Heart right ventricle (tissue), 16 donors: ENCODE data around the gene ZFTA. TPM values are rescaled to one million over a fixed set of nuclear protein-coding genes. Genes with fewer than 3 reads are reported as not detected.

Source experiments
- ATAC-seq, 8 donors: fragments of 200-7000 bp; cut with Tn5 transposase; one replicate each; pipeline ENCODE4 v1.9.1; 2020; ENCODE audit warnings: mild to moderate bottlenecking in 8 of 8, moderate library complexity in 8 of 8, moderate number of reproducible peaks in 1 of 8
- DNase-seq, 2 donors: peaks; one replicate each; pipeline ENCODE4 v3.0.0-alpha.2; 2020
- H3K27ac ChIP-seq, 10 donors: fragments of 200-600 bp; sonication (generic) in 2 of 10; one replicate each; pipeline versions ENCODE4 v1.5.0 to v1.8.0; 2020 to 2022; ENCODE audit warnings: mild to moderate bottlenecking in 3 of 10
- H3K27me3 ChIP-seq, 7 donors: fragments of 200-600 bp; one replicate each; pipeline ENCODE4 v1.8.0; 2021 to 2022; ENCODE audit warnings: mild to moderate bottlenecking in 2 of 7
- H3K36me3 ChIP-seq, 9 donors: fragments of 200-600 bp; sonication (generic) in 1 of 9; one replicate each; pipeline versions ENCODE4 v1.5.0 to v1.8.0; 2020 to 2022; ENCODE audit warnings: mild to moderate bottlenecking in 2 of 9
- H3K4me1 ChIP-seq, 9 donors: fragments of 200-600 bp; sonication (generic) in 1 of 9; one replicate each; pipeline versions ENCODE4 v1.5.0 to v1.8.0; 2020 to 2022; ENCODE audit warnings: mild to moderate bottlenecking in 4 of 9
- H3K4me3 ChIP-seq, 10 donors: fragments of 200-600 bp; sonication (generic) in 2 of 10; one replicate each; pipeline versions ENCODE4 v1.5.0 to v1.8.0; 2020 to 2022; ENCODE audit warnings: mild to moderate bottlenecking in 7 of 10, moderate library complexity in 2 of 10
- H3K9me3 ChIP-seq, 11 donors: fragments of 200-600 bp in 10 of 11; sonication (generic) in 2 of 11; one replicate each; pipeline versions ENCODE4 v1.5.0 to v1.8.0; 2013 to 2022; ENCODE audit warnings: mild to moderate bottlenecking in 2 of 11, control low read depth in 1 of 11, moderate library complexity in 1 of 11
- WGBS, 2 donors: extraction: QIAGEN DNeasy Blood & Tissue Kit; methylation state at CpG; one replicate each; pipeline ENCODE4 v1.1.7; 2013; ENCODE audit warnings: inconsistent platforms in 1 of 2; 5-methylcytosine and 5-hydroxymethylcytosine counted together
- intact Hi-C, 10 donors: fragments of 100-400 bp; cut with DNase I; formaldehyde crosslinking; loops; one replicate each; pipeline versions ENCODE4 v1.11.1 to v1.14.2; 2022
- polyA plus RNA-seq, 2 donors: library from polyadenylated mRNA; stranded (reverse); fragments of 200-250 nt; gene quantifications; one replicate each; pipeline ENCODE4 v1.2.3, GENCODE V29; 2013
- total RNA-seq, 10 donors: library from RNA; stranded (reverse); fragmentation: NEBNext Ultra II Directional in 3 of 10; extraction: Animal tissue kit (Norgen Biotek cat#: 25700) in 3 of 10; gene quantifications; one replicate each; pipeline versions ENCODE4 v1.2.1 to v1.2.4, GENCODE V29; 2021 to 2023
- TF ChIP-seq, protein P1 (sequence below), 9 donors: fragments of 200-600 bp; sonication (generic) in 2 of 9; IDR thresholded peaks; one replicate each; pipeline versions ENCODE4 v1.5.0 to v1.8.0; 2021 to 2022; ENCODE audit warnings: antibody characterized with exemption in 9 of 9, mild to moderate bottlenecking in 5 of 9, moderate library complexity in 1 of 9
- donor health status: Arrhythmogenic right ventricular cardiomyopathy.
- donor health status: ischemic (EF 13 %, LVEDD 7.1; RV severe dilation, severe dysfunction).
- donor health status: healthy with polysubstance abuse.
- donor health status: DM: no; HTN: yes; CAD: no.
- donor health status: DM: no; HTN: no; CAD: no.
- donor health status: ischemic (EF 25% LVEDD 6.9; RV normal size, moderate dysfunction).
- donor health status: ischemic (EF 25% LVEDD 5.7; RV mildly dilated, moderate dysfunction).
- donor health status: healthy.
- donor health status: DM: yes; HTN: yes; CAD: no.
- donor health status: Ischemic cardiomyopathy.
- donor health status: ischemic (EF 35%, LVEDD 5.7; RV mildly dilated, moderate dysfunction).
- donor health status: nonischemic (EF 11% LVEDD 7.7; RV severe dilation, severe dysfunction).
- donor health status: DM: yes; HTN: yes; CAD: no.
- donor health status: PGD.
- donor health status: ischemic (EF 29% LVEDD 5.4; RV normal size, mild dysfunction).
- donor health status: nonischemic (EF 23%, LVEDD 6.1; RV moderate dilation, normal function).

The ZFTA gene
- total and polyA plus RNA-seq, 12 donors = 4.6 to 14.3 (median 8.6) TPM

DNA sequence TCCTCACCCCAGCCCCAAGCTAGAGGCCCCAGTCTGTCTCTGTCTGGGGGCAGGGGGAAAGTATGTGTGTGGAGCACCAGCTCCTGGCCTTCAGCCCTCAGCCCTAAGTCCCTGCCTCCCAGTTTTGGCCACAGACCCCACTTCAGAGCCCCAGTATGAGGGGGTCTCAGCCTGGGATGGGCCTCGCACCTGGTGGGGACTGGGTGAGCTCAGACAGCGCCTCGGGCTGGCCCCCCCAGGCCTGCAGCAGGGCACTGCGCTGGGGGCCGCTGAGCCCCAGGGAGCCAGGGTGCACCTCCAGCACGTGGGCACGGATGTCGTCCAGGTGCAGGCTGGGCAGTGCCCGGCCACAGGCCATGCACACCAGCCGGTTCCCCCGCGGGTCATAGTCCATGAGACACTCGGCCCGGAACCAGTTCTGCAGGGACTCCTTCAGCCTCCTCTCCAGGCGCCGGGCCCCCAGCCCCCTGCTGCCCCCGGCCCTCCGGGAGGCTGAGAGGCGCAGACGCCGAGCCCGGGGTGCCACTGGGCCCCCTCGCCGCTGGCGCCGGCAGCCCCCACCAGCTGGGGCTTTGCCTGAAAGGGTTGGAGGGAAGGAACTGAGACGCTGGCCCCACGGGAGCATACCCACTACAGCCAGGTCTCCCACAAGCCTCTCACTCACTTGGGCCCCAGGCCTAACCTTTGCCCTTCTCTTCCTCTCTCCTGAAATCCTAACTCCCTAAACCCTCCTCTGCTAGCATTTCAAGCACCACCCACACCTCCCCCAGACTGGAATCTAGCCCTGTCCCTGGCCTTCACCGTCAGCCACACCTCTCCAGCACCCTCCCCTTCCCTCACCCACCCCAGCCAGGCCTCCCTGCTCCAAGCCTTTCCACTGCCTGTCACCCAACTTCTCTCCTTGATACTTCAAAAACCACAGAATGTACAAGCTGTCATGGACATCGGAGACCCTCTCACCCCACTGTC lies 3.6 kb downstream of the ZFTA start:
- WGBS, 2 donors = 84 to 86% methylated on average over 30 of the region's 30 CpGs
- Histone ChIP-seq H3K36me3 (peaks cover 0 to 25% (median 0%) of the 10 kb centered on the region in 9 donors), H3K27ac (peak overlapping the region in 5 of 10 donors; percentile 10 to 71 (median 69)), H3K9me3 (no peaks in the 10 kb centered on the region), H3K4me3 (no peak overlapping the region), H3K4me1 (peaks cover 14 to 56% (median 31%) of the 10 kb centered on the region in 9 donors), H3K27me3 (peaks cover 0 to 14% (median 0%) of the 10 kb centered on the region in 7 donors)
- DNase-seq (peak; percentile 6 to 14), ATAC-seq (no peak)
- intact Hi-C loops = loop anchor here in 7 of 10 donors (5.0 to 10.0 kb wide), 5 partner anchors 47 to 380 kb away; partner anchors contain the start of gene SPINDOC (in 4 of the 7)
- TF ChIP-seq, protein P1, sequence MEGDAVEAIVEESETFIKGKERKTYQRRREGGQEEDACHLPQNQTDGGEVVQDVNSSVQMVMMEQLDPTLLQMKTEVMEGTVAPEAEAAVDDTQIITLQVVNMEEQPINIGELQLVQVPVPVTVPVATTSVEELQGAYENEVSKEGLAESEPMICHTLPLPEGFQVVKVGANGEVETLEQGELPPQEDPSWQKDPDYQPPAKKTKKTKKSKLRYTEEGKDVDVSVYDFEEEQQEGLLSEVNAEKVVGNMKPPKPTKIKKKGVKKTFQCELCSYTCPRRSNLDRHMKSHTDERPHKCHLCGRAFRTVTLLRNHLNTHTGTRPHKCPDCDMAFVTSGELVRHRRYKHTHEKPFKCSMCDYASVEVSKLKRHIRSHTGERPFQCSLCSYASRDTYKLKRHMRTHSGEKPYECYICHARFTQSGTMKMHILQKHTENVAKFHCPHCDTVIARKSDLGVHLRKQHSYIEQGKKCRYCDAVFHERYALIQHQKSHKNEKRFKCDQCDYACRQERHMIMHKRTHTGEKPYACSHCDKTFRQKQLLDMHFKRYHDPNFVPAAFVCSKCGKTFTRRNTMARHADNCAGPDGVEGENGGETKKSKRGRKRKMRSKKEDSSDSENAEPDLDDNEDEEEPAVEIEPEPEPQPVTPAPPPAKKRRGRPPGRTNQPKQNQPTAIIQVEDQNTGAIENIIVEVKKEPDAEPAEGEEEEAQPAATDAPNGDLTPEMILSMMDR (IDR thresholded peaks at IDR 0.05) = no peak

DNA sequence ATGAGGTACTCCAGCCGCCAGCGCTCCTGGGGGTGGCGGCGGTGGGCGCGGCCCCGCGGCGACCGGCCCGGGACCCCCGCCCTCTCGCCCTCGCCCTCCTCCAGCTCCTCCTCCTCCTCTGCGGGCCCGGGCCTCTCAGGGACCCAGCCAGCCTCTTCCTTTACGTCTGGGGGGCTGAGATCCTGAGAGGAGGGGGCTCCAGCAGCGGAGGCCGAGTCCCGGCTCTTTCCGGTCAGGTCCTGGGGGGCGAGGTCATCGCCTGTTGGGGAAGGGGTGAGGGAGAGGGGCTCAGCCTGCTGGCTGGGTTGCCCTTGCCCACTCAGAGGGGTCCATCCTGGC lies 4.3 kb downstream of the ZFTA start:
- WGBS, 2 donors = 80% methylated on average over 15 to 23 of the region's 23 CpGs
- ATAC-seq (no peak), DNase-seq (no peak)
- intact Hi-C loops = loop anchor here in 5 of 10 donors (10.0 kb wide), 3 partner anchors 50 to 380 kb away; partner anchors contain the start of gene SPINDOC (in 1 of the 5)
- Histone ChIP-seq H3K4me3 (peak overlapping the region in 4 of 10 donors; percentile 52 to 67 (median 60)), H3K36me3 (peaks cover 0 to 32% (median 0%) of the 10 kb centered on the region in 9 donors), H3K9me3 (no peaks in the 10 kb centered on the region), H3K4me1 (peaks cover 10 to 49% (median 24%) of the 10 kb centered on the region in 9 donors), H3K27ac (peak overlapping the region in 6 of 10 donors; percentile 10 to 71 (median 60)), H3K27me3 (peaks cover 0 to 7% (median 0%) of the 10 kb centered on the region in 7 donors)
- TF ChIP-seq, protein P1 (IDR thresholded peaks at IDR 0.05) = no peak

DNA sequence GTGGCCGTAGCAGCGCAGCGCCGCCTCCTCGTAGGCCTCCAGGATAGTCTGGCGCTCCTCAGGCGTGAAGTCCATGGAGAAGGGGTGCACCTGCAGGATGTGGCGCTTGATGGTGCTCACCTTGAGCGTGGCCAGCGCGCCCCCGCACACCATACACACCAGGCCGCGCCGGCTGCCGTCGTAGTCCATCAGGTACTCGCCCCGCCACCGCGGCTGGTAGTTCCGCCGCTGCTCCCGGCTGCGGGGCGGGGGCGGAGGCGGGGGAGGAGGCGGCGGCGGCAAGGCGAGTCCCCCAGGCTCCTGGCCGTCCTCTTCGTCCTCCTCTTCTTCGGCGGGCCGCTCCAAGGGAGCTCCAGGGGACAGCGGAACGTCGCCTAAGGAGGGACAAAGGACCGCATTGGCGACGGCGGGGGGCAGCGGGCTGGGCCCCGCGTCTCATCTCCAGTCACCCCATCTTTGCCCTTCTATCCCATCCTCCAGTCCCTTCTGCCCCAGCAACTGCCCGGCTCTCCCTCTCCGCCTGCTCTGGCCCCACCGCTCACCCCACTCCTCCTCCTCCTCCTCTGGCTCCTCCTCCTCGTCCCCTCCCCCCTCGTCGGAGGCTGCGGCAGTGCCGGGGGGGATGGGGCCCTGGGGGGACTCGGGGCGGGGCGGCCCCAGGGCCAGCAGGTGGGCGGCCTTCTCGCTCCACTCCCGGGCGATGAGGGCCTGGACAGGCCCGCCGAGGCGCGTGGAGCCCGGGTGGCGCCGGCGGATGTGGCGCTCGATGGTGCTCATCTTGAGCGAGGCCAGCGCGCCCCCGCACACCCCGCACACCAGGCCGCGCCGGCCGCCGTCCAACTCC lies 4.9 kb downstream of the ZFTA start:
- ATAC-seq = peak in 2 of 8 donors; percentile 6 to 14
- TF ChIP-seq, protein P1 (IDR thresholded peaks at IDR 0.05) = no peak
- H3K4me1 ChIP-seq = peaks cover 10 to 48% (median 22%) of the 10 kb centered on the region in 9 donors

More for the DNA sequence above, 4.9 kb downstream of the ZFTA start:
- intact Hi-C loops = loop anchor here in 5 of 10 donors (10.0 kb wide), 3 partner anchors 51 to 381 kb away; partner anchors contain the start of gene SPINDOC (in 1 of the 5)
- peak; percentile 32 to 37 for DNase-seq
- Histone ChIP-seq H3K36me3 (peaks cover 0 to 37% (median 1%) of the 10 kb centered on the region in 9 donors), H3K9me3 (no peaks in the 10 kb centered on the region), H3K27ac (peak overlapping the region in 9 of 10 donors; percentile 50 to 74 (median 69)), H3K4me3 (peak overlapping the region in 9 of 10 donors; percentile 41 to 67 (median 56)), H3K27me3 (peaks cover 0 to 1% (median 0%) of the 10 kb centered on the region in 7 donors)
- 52 to 64% methylated on average over 59 to 82 of the region's 82 CpGs for WGBS, 2 donors
